Activated B cell treated with CpG ODN at 0.5 μM for 24 hours (primary cell): Measurements from ENCODE around the gene RABL6. TPM values are rescaled to one million over a fixed set of nuclear protein-coding genes. Genes with fewer than 3 reads are reported as not detected.
"Not testable (repeated sequence)": the region's sequence is repeated elsewhere in the genome, so short reads cannot be mapped to it uniquely, and the experiment has no call there.

Experiments used
- ATAC-seq: fragments of 200-7000 bp; cut with Tn5 transposase; one replicate; pipeline ENCODE4 v1.10.0; 2021; ENCODE audit warnings: low read depth, mild to moderate bottlenecking, moderate library complexity
- CTCF ChIA-PET: fragments of 350-600 bp; sonication (Branson Sonifier 250); formaldehyde crosslinking; loops from one replicate; lab custom pipeline; 2021; ENCODE audit warnings: antibody characterized with exemption; lab: Charles Lee
- POLR2A ChIA-PET: fragments of 350-600 bp; sonication (Branson Sonifier 250); formaldehyde crosslinking; loops from one replicate; lab custom pipeline; 2021; ENCODE audit warnings: antibody characterized with exemption; lab: Charles Lee
- DNase-seq: peaks from one replicate; pipeline ENCODE4 v3.0.0; 2022
- H3K27ac Mint-ChIP-seq: one replicate; pipeline ENCODE4 v1.8.0; 2020; ENCODE audit warnings: mixed read lengths
- H3K27me3 Mint-ChIP-seq: one replicate; pipeline ENCODE4 v1.8.0; 2021; ENCODE audit warnings: mixed read lengths
- H3K36me3 Mint-ChIP-seq: one replicate; pipeline ENCODE4 v1.8.0; 2021; ENCODE audit warnings: low read depth, mixed read lengths
- H3K4me1 Mint-ChIP-seq: one replicate; pipeline ENCODE4 v1.8.0; 2021; ENCODE audit warnings: mixed read lengths
- H3K4me3 Mint-ChIP-seq: one replicate; pipeline ENCODE4 v1.8.0; 2020; ENCODE audit warnings: mild to moderate bottlenecking, mixed read lengths
- H3K9me3 Mint-ChIP-seq: one replicate; pipeline ENCODE4 v1.8.0; 2020; ENCODE audit warnings: mixed read lengths
- CTCF ChIP-seq: fragments of 200-600 bp; IDR thresholded peaks from one replicate; pipeline ENCODE4 v1.8.0; 2022; ENCODE audit warnings: antibody characterized with exemption, mild to moderate bottlenecking
- intact Hi-C: fragments of 100-400 bp; cut with micrococcal nuclease; formaldehyde crosslinking; loops from one replicate; pipeline ENCODE4 v1.15.1; 2024
- total RNA-seq: library from RNA; stranded (reverse); gene quantifications from 2 replicates; pipeline ENCODE4 v1.2.3, GENCODE V29; 2022

RABL6 gene
- total RNA-seq, 1 donor from 2014 or later, result 75.0 TPM

GRCh38 chr9:136842380-136842948 is 34.7 kb downstream of the RABL6 start, which contains the start of gene AJM1:
TSS of gene AJM1 (plus strand) at chr9:136842478. CDS start at chr9:136844415, 1,937 bp downstream.
- H3K4me1 Mint-ChIP-seq, result peaks cover 18% of the 10 kb centered on the region
- H3K4me3 Mint-ChIP-seq, result peak within 1 kb of the TSS; percentile 87
- not testable (repeated sequence) for H3K27me3 Mint-ChIP-seq, H3K9me3 Mint-ChIP-seq
- DNase-seq (peak; percentile 79), ATAC-seq (peak; percentile 89)
- ChIA-PET CTCF (interaction anchor here (0.6 to 3.5 kb wide), 20 partner anchors 22 to 601 kb away, joined by 3 to 21 read pairs (median 4); partner anchors contain the start of genes NPDC1 and RABL6), POLR2A (interaction anchor here (0.6 to 3.3 kb wide), 10 partner anchors 22 to 398 kb away, joined by 3 to 12 read pairs (median 8); partner anchors contain the start of genes PAXX, RABL6, TRAF2 and TUBB4B)
- intact Hi-C loops, result loop anchor here (1.0 to 10.0 kb wide), 6 partner anchors 36 to 322 kb away; partner anchors contain the start of genes FBXW5, RABL6 and TMEM141
- peak within 1 kb of the TSS; percentile 35 for H3K27ac Mint-ChIP-seq
- peak; percentile 60 for TF ChIP-seq CTCF
- peaks cover 14% of the 10 kb centered on the region for H3K36me3 Mint-ChIP-seq

GRCh38 chr9:136843159-136843800 is 35.5 kb downstream of the RABL6 start:
- DNase-seq, H3K9me3 Mint-ChIP-seq, H3K27me3 Mint-ChIP-seq: not testable (repeated sequence)
- peaks cover 25% of the 10 kb centered on the region for H3K4me1 Mint-ChIP-seq
- ChIA-PET CTCF (interaction anchor here (0.7 to 3.5 kb wide), 13 partner anchors 25 to 227 kb away, joined by 3 to 21 read pairs (median 3); partner anchors contain the start of genes C8G, FBXW5, NPDC1 and SAPCD2), POLR2A (interaction anchor here (1.0 to 3.3 kb wide), 6 partner anchors 36 to 203 kb away, joined by 4 to 12 read pairs (median 10); partner anchors contain the start of genes RABL6 and TRAF2)
- H3K27ac Mint-ChIP-seq, result peak overlapping the region; percentile 18
- intact Hi-C loops, result loop anchor here (2.0 to 10.0 kb wide), 3 partner anchors 36 to 322 kb away; partner anchors contain the start of genes RABL6 and TMEM141
- ATAC-seq, result peak; percentile 16
- peaks cover 14% of the 10 kb centered on the region for H3K36me3 Mint-ChIP-seq
- H3K4me3 Mint-ChIP-seq, result peak overlapping the region; percentile 62

- H3K4me1 Mint-ChIP-seq, result peaks cover 26% of the 10 kb centered on the region
- ChIA-PET CTCF (interaction anchor here (0.7 to 3.5 kb wide), 7 partner anchors 24 to 226 kb away, joined by 3 to 21 read pairs (median 3); partner anchors contain the start of genes C8G, FBXW5, SAPCD2 and TRAF2), POLR2A (interaction anchor here (3.3 kb wide), 1 partner anchor 191 kb away, joined by 12 read pairs; no protein-coding TSS in a partner anchor)
- not testable (repeated sequence) for H3K27me3 Mint-ChIP-seq, H3K9me3 Mint-ChIP-seq
- peak overlapping the region; percentile 18 for H3K27ac Mint-ChIP-seq
- H3K36me3 Mint-ChIP-seq, result peaks cover 11% of the 10 kb centered on the region
- ATAC-seq (peak; percentile 28), DNase-seq (peak; percentile 69)
- intact Hi-C loops, result loop anchor here (2.0 to 10.0 kb wide), 3 partner anchors 37 to 321 kb away; partner anchors contain the start of genes RABL6 and TMEM141
- H3K4me3 Mint-ChIP-seq, result peak overlapping the region; percentile 62
Measured at GRCh38 chr9:136843801-136844740, 36.3 kb downstream of the RABL6 start.

GRCh38 chr9:136844761-136845464 is 37.2 kb downstream of the RABL6 start:
- no peak for TF ChIP-seq CTCF
- Mint-ChIP-seq H3K4me3 (no peak overlapping the region), H3K4me1 (peaks cover 31% of the 10 kb centered on the region), H3K27me3 (peaks cover 6% of the 10 kb centered on the region), H3K27ac (no peak overlapping the region), H3K36me3 (peaks cover 3% of the 10 kb centered on the region), H3K9me3 (no peaks in the 10 kb centered on the region)
- ChIA-PET POLR2A (interaction anchor here (0.6 kb wide), 1 partner anchor 103 kb away, joined by 3 read pairs; no protein-coding TSS in a partner anchor), CTCF (interaction anchor here (1.2 to 3.5 kb wide), 2 partner anchors 100 to 190 kb away, joined by 3 to 21 read pairs; partner anchors contain the start of genes C8G and FBXW5)
- ATAC-seq (no peak), DNase-seq (no peak)
- intact Hi-C loops, result loop anchor here (10.0 kb wide), 1 partner anchor 320 kb away; no protein-coding TSS in a partner anchor
